ENCODE measurements around the gene TOMM34. TPM values are rescaled to one million over a fixed set of nuclear protein-coding genes. Genes with fewer than 3 reads are reported as not detected.

The TOMM34 gene
- total RNA-seq (32.0 and 41.6 TPM in 2 replicates), polyA plus RNA-seq (44.1 and 50.0 TPM in 2 replicates)

GRCh38 chr20:44960103-44960852, at the start of gene TOMM34:
TSS of gene TOMM34 (minus strand) at chr20:44960397. CDS start at chr20:44960333, 64 bp downstream.
- H3K27ac ChIP-seq = peak within 1 kb of the TSS; percentile 86
- H2AFZ ChIP-seq = peak within 1 kb of the TSS; percentile 46
- no peaks in the 10 kb centered on the region for H3K27me3 ChIP-seq
- no peaks in the 10 kb centered on the region for H4K20me1 ChIP-seq (ENCODE audit: insufficient read depth, poor library complexity, severe bottlenecking)
- H3K9me3 ChIP-seq (ENCODE audit: low read depth) = no peaks in the 10 kb centered on the region
- TF ChIP-seq EZH2 (IDR thresholded peaks at IDR 0.05; ENCODE audit: borderline replicate concordance) (no peak), CTCF (IDR thresholded peaks at IDR 0.05; ENCODE audit: poor library complexity) (no peak), EZH2phosphoT487 (IDR thresholded peaks at IDR 0.05; ENCODE audit: low read depth, severe bottlenecking, unreplicated experiment) (no peak)
- peaks cover 18% of the 10 kb centered on the region for H3K4me1 ChIP-seq (ENCODE audit: insufficient read depth)
- peak within 1 kb of the TSS; percentile 77 for H3K4me3 ChIP-seq
- peak; percentile 97 for DNase-seq (ENCODE audit: low spot score)
- H3K4me2 ChIP-seq = peak within 1 kb of the TSS; percentile 84
- H3K9me2 ChIP-seq (replicated peaks; ENCODE audit: insufficient read depth) = no peaks in the 10 kb centered on the region
- peaks cover 35% of the 10 kb centered on the region for H3K79me2 ChIP-seq
- H3K36me3 ChIP-seq (replicated peaks; ENCODE audit: insufficient read depth, low read depth) = no peaks in the 10 kb centered on the region
- WGBS (ENCODE audit: low lambda C conversion rate, missing lambda C conversion rate) = under 1% methylated on average over 39 of the region's 60 CpGs

GRCh38 chr20:45008521-45009049, 48.4 kb upstream of the TOMM34 start:
- DNase-seq (ENCODE audit: low spot score) = no peak
- no peak overlapping the region for H3K4me2 ChIP-seq
- no peaks in the 10 kb centered on the region for H3K4me1 ChIP-seq (ENCODE audit: insufficient read depth)
- H3K9me2 ChIP-seq (replicated peaks; ENCODE audit: insufficient read depth) = no peaks in the 10 kb centered on the region
- no peak overlapping the region for H2AFZ ChIP-seq
- no peak overlapping the region for H3K4me3 ChIP-seq
- H3K27me3 ChIP-seq = no peaks in the 10 kb centered on the region
- TF ChIP-seq CTCF (IDR thresholded peaks at IDR 0.05; ENCODE audit: poor library complexity) (no peak), EZH2 (IDR thresholded peaks at IDR 0.05; ENCODE audit: borderline replicate concordance) (no peak), EZH2phosphoT487 (IDR thresholded peaks at IDR 0.05; ENCODE audit: low read depth, severe bottlenecking, unreplicated experiment) (no peak)
- no peak overlapping the region for H3K27ac ChIP-seq
- no peaks in the 10 kb centered on the region for H3K9me3 ChIP-seq (ENCODE audit: low read depth)
- no peaks in the 10 kb centered on the region for H3K36me3 ChIP-seq (replicated peaks; ENCODE audit: insufficient read depth, low read depth)
- peaks cover 5% of the 10 kb centered on the region for H3K79me2 ChIP-seq
- no peaks in the 10 kb centered on the region for H4K20me1 ChIP-seq (ENCODE audit: insufficient read depth, poor library complexity, severe bottlenecking)

DNA sequence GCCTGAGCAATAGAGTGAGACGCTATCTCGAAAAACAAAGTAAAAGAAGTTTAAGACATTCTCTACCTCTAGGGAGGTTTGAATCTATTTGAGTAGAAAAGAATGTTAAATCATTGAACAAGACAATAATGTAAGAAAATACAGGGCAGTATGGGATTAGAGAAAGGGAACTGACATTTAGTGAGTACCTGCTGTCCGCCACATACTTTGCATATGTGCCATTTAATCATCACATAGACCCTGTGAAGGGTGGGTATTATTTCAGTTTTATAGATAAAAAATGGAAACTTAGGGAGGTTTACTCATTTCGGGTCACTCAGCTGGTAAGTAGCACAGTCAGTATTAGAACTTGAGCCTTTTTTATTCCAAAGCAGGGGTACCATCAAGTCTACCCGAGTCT, 37.5 kb upstream of the TOMM34 start:
- H3K79me2 ChIP-seq = no peaks in the 10 kb centered on the region
- H3K4me3 ChIP-seq = no peak overlapping the region
- no peaks in the 10 kb centered on the region for H3K9me3 ChIP-seq (ENCODE audit: low read depth)
- H2AFZ ChIP-seq = no peak overlapping the region
- no peaks in the 10 kb centered on the region for H3K4me1 ChIP-seq (ENCODE audit: insufficient read depth)
- H3K36me3 ChIP-seq (replicated peaks; ENCODE audit: insufficient read depth, low read depth) = no peaks in the 10 kb centered on the region
- no peaks in the 10 kb centered on the region for H3K9me2 ChIP-seq (replicated peaks; ENCODE audit: insufficient read depth)
- H4K20me1 ChIP-seq (ENCODE audit: insufficient read depth, poor library complexity, severe bottlenecking) = no peaks in the 10 kb centered on the region
- TF ChIP-seq EZH2phosphoT487 (IDR thresholded peaks at IDR 0.05; ENCODE audit: low read depth, severe bottlenecking, unreplicated experiment) = no peak
- TF ChIP-seq EZH2 (IDR thresholded peaks at IDR 0.05; ENCODE audit: borderline replicate concordance) = no peak
- TF ChIP-seq CTCF (IDR thresholded peaks at IDR 0.05; ENCODE audit: poor library complexity) = no peak
- H3K4me2 ChIP-seq = no peak overlapping the region
- H3K27ac ChIP-seq = no peak overlapping the region
- WGBS (ENCODE audit: low lambda C conversion rate, missing lambda C conversion rate) = 98% methylated on average over 5 of the region's 5 CpGs
- no peak for DNase-seq (ENCODE audit: low spot score)
- H3K27me3 ChIP-seq = no peaks in the 10 kb centered on the region
